ENCODE data around the gene HSPB7.
"Not testable (repeated sequence)": the region's sequence is repeated elsewhere in the genome, so short reads cannot be mapped to it uniquely, and the experiment has no call there.

Gene HSPB7

DNA sequence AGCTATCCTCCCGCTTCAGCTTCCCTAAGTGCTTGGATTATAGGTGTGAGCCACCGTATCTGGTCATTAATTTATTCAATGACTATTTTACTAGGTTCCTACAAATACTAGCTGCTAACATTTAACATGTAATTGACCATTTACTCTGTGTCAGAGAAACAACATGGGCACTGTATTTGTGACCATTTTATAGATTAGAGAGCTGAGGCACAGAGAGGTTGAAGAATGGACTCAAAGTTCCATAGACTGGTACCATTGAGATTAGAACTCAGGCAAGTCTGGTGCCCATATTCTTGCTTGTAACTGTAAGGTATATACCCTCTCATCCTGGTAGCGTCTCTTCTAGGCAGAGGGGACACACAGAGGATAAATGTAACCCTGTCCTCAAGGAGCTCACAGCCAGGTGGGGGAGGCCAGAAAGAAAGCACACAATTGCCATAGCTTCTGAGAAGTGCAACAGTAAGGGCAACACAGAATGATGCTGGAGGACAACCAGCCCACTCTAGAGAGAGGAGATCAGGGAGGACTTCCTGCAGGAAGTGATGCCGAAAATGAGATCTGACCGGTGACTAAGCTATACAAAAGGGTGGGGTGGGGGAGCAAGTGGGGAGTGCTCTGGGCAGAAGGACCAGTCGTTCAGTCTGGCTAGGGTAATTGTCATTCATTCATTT lies 10.0 kb downstream of the HSPB7 start:
- Histone ChIP-seq H3K27ac (ENCODE audit: low read depth, low read length) (no peak overlapping the region), H3K4me1 (ENCODE audit: control insufficient read depth, insufficient read depth, low read length) (peaks cover 5% of the 10 kb centered on the region), H3K27me3 (ENCODE audit: control insufficient read depth, insufficient read depth, low read length) (no peaks in the 10 kb centered on the region), H3K4me3 (ENCODE audit: low read length) (no peak overlapping the region), H3K9ac (ENCODE audit: low read length) (no peak overlapping the region), H3K36me3 (ENCODE audit: control insufficient read depth, insufficient read depth, low read length) (no peaks in the 10 kb centered on the region)

DNA sequence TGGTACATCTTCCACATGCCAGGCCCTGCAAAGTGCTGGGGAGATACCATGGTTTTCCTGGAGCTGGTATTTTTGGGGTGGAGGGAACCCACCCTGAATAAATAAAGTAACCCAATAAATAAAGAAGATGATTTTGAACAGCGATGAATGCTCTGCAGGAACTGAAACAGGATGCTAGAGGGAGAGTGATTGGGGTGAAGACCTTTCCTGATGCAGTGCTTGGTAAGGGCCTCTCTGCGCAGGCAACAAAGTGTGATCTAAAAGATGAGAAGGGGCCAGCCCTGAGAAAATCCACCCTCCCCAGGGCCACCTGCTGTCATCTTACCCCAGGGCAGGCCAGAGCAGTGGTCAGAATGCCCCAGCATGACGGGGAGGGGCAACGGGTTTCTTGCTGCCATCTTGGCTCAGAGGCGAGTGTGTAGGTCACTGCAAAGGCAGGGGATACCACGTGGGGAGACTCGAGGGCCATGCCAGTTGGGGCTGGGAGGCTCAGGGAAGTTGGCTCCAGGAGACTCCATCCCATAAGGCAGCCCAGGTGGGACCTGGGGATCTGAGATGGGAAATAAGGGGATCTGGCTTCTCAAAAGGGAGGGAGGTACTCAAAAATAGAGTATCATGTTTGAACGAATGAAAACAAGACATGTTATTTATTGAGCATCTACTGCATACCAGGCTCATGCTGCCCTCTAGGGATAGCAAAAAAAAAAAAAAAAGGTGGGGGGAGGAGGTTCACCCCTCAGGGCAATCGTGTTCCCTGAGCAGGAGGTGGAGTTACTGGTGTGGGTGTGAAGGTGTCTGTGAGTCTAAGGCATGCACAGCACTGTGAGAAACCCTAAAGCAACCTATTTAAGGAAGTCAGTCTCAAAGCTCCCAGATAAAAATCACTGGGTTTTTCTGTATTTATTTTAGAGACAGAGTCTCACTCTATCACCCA lies 11.0 kb downstream of the HSPB7 start:
- Histone ChIP-seq H3K27ac (ENCODE audit: low read depth, low read length) (no peak overlapping the region), H3K36me3 (ENCODE audit: control insufficient read depth, insufficient read depth, low read length) (no peaks in the 10 kb centered on the region), H3K4me3 (ENCODE audit: low read length) (no peak overlapping the region), H3K9ac (ENCODE audit: low read length) (no peak overlapping the region), H3K27me3 (ENCODE audit: control insufficient read depth, insufficient read depth, low read length) (no peaks in the 10 kb centered on the region), H3K4me1 (ENCODE audit: control insufficient read depth, insufficient read depth, low read length) (peaks cover 2% of the 10 kb centered on the region)

DNA sequence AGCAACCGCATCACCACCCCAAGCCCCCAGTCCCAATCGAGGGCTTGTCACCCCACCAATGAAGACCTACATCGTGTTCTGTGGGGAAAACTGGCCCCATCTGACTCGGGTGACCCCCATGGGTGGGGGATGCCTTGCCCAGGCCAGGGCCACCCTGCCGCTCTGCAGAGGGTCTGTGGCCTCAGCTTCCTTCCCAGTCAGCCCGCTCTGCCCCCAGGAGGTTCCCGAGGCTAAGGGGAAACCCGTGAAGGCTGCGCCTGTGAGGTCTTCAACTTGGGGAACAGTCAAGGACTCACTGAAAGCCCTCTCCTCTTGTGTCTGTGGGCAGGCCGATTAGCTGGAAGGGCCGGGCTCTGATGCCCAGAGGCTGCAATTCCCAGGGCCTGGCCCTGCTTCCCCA lies 11.8 kb downstream of the HSPB7 start:
- H3K4me3 ChIP-seq (ENCODE audit: low read length) = no peak overlapping the region

DNA sequence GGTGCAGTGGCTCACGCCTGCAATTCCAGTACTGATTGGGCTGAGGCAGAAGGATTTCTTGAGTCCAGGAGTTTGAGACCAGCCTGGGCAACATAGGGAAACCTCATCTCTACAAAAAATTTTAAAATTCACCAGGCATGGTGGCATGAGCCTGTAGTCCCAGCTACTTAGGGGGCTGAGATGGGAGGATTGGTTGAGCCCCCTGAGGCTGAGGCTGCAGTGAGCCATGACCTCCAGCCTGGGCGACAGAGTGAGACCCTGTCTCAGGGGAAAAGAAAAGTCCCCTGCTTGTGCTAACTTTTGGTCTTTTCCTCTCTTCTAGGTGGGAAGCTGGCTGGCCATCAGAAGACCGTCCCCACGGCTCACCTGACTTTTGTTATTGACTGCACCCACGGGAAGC lies 12.2 kb downstream of the HSPB7 start:
- Histone ChIP-seq H3K9ac (ENCODE audit: low read length) (no peak overlapping the region), H3K4me3 (ENCODE audit: low read length) (no peak overlapping the region), H3K4me1 (ENCODE audit: control insufficient read depth, insufficient read depth, low read length) (peaks cover 2% of the 10 kb centered on the region), H3K27me3 (ENCODE audit: control insufficient read depth, insufficient read depth, low read length) (no peaks in the 10 kb centered on the region), H3K36me3 (ENCODE audit: control insufficient read depth, insufficient read depth, low read length) (no peaks in the 10 kb centered on the region), H3K27ac (ENCODE audit: low read depth, low read length) (no peak overlapping the region)

More for the DNA sequence above, 11.8 kb downstream of the HSPB7 start:
- no peaks in the 10 kb centered on the region for H3K27me3 ChIP-seq (ENCODE audit: control insufficient read depth, insufficient read depth, low read length)
- H3K9ac ChIP-seq (ENCODE audit: low read length) = no peak overlapping the region
- no peaks in the 10 kb centered on the region for H3K36me3 ChIP-seq (ENCODE audit: control insufficient read depth, insufficient read depth, low read length)
- H3K27ac ChIP-seq (ENCODE audit: low read depth, low read length) = no peak overlapping the region
- peaks cover 2% of the 10 kb centered on the region for H3K4me1 ChIP-seq (ENCODE audit: control insufficient read depth, insufficient read depth, low read length)

DNA sequence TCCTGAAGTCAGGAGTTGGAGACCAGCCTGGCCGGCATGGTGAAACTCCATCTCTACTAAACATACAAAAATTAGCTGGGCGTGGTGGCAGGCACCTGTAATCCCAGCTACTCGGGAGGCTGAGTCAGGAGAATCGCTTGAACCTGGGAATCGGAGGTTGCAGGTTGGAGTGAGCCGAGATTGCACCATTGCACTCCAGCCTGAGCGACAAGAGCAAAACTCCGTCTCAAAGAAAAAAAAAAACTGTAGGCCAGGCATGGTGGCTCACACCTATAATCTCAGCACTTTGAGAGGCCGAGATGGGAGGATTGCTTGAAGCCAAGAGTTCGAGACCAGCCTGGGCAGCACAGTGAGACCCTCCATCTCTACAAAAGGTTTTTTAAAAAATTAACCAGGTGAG lies 16.6 kb downstream of the HSPB7 start:
- not testable (repeated sequence) for H3K9ac ChIP-seq (ENCODE audit: low read length); H3K4me1 ChIP-seq (ENCODE audit: control insufficient read depth, insufficient read depth, low read length); H3K27me3 ChIP-seq (ENCODE audit: control insufficient read depth, insufficient read depth, low read length); H3K4me3 ChIP-seq (ENCODE audit: low read length); H3K36me3 ChIP-seq (ENCODE audit: control insufficient read depth, insufficient read depth, low read length); H3K27ac ChIP-seq (ENCODE audit: low read depth, low read length)

DNA sequence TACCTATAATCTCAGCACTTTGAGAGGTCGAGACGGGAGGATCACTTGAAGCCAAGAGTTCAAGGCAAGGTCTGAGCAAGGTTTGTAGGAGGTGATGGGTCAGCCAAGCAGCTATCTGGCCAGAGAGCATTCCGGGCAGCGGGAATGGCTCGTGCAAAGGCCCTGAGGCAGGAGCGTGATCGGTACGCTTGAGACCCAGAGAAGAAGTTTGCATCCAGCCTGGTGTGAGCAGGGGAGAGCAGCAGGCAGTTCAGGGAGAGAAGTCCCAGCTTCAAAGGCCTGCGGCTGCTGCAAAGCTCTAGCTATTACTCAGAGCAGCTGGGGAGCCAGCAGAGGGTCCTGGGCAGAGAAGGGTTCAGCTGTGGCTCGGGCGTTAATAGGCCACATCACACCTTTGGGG lies 18.9 kb downstream of the HSPB7 start:
- H3K9ac ChIP-seq (ENCODE audit: low read length) = no peak overlapping the region
- no peaks in the 10 kb centered on the region for H3K36me3 ChIP-seq (ENCODE audit: control insufficient read depth, insufficient read depth, low read length)
- no peaks in the 10 kb centered on the region for H3K27me3 ChIP-seq (ENCODE audit: control insufficient read depth, insufficient read depth, low read length)
- no peak overlapping the region for H3K4me3 ChIP-seq (ENCODE audit: low read length)
- no peaks in the 10 kb centered on the region for H3K4me1 ChIP-seq (ENCODE audit: control insufficient read depth, insufficient read depth, low read length)
- H3K27ac ChIP-seq (ENCODE audit: low read depth, low read length) = no peak overlapping the region

DNA sequence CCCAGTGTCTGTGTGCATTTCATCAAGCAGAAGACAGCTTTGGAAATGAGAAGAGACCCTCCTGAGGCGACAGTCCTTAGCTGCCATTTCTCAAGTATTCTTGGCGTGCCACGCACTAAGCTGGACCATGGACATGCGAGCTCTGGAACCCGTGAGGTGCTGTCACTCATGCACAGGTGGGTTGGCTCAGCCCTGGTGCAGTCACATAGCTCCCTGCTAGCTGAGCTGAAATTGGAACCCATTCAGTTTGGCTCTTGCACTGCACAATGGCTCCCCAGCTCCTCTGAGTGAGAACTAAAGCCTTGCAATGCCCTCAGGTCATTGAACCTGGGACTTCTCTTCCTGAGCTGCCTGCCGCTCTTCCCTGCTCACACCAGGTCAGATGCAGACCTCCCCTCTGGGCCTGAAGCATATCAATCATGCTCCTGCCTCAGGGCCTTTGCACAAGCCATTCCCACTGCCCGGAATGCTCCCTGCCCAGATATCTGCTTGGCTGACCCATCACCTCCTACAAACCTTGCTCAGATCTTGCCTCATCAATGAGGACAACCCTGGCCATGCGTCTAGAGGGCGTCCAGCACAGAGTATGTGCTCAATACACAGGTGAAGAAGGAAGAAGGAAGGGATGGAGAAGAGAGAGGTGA lies 20.1 kb downstream of the HSPB7 start:
- no peak overlapping the region for H3K9ac ChIP-seq (ENCODE audit: low read length)
- H3K36me3 ChIP-seq (ENCODE audit: control insufficient read depth, insufficient read depth, low read length) = no peaks in the 10 kb centered on the region
- H3K4me3 ChIP-seq (ENCODE audit: low read length) = no peak overlapping the region
- H3K4me1 ChIP-seq (ENCODE audit: control insufficient read depth, insufficient read depth, low read length) = no peaks in the 10 kb centered on the region
- H3K27ac ChIP-seq (ENCODE audit: low read depth, low read length) = no peak overlapping the region
- no peaks in the 10 kb centered on the region for H3K27me3 ChIP-seq (ENCODE audit: control insufficient read depth, insufficient read depth, low read length)

DNA sequence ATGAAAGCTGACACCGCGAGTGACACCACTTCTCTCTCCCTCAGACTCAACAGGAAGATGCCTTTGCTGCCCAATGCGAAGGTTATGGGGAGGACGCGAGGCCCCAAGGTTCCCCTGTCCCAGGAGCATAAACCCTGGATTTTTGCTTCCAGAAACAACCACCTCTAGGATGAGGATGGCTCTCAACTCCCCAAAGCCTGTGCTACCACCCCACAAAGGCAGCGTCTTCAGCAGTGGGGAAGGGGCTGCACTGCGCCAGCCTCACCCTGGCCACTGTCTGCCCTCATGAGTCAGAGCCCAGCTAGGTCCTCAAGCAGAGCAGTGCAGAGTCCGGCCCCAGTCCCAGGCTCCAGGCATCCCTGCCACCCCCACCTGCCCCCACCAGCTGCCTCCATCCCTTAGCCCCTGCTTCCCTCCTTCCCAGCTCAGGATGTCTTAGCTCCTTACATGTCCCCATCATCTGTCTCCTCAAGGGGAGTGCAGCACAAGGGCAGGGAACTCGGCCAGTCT lies 20.7 kb downstream of the HSPB7 start:
- H3K36me3 ChIP-seq (ENCODE audit: control insufficient read depth, insufficient read depth, low read length) = no peaks in the 10 kb centered on the region
- H3K9ac ChIP-seq (ENCODE audit: low read length) = no peak overlapping the region
- H3K27me3 ChIP-seq (ENCODE audit: control insufficient read depth, insufficient read depth, low read length) = no peaks in the 10 kb centered on the region
- no peak overlapping the region for H3K4me3 ChIP-seq (ENCODE audit: low read length)
- no peak overlapping the region for H3K27ac ChIP-seq (ENCODE audit: low read depth, low read length)
- H3K4me1 ChIP-seq (ENCODE audit: control insufficient read depth, insufficient read depth, low read length) = no peaks in the 10 kb centered on the region

DNA sequence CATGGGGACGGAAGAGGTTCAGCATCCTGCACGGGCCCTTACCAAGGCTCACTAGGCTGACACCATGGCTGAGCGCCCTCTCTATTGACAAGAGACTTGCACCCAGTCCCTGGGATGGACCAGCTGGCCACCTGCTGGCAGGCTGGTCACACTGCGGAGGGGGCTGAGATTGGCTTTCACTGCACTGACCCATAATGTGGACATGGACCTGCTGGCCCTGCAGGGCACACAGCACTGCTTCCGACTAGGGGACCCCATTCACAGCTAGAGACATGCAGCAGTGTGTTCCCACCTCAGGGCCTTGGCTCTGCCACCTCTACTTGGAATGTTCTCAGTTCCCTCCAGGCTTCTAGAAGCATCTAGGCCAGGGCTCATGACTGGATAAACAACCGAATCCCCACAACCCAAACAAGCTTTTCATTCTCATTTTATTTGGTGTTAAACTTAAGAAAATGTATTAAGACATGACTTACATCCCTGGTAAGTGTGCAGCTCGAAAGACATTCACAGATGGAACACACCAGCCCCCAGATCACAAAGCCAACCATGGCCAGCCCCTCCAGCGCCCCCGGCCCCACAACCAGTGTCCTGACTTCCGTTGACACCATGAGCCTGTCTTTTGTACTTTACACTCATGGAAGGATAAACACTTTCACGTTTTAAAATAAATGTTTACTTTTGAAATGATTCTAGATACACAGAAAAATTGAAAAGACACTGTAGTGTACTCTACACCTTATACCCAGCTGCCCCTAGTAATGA lies 23.1 kb downstream of the HSPB7 start:
- Histone ChIP-seq H3K27ac (ENCODE audit: low read depth, low read length) (no peak overlapping the region), H3K4me3 (ENCODE audit: low read length) (no peak overlapping the region), H3K36me3 (ENCODE audit: control insufficient read depth, insufficient read depth, low read length) (no peaks in the 10 kb centered on the region), H3K27me3 (ENCODE audit: control insufficient read depth, insufficient read depth, low read length) (no peaks in the 10 kb centered on the region), H3K9ac (ENCODE audit: low read length) (no peak overlapping the region), H3K4me1 (ENCODE audit: control insufficient read depth, insufficient read depth, low read length) (no peaks in the 10 kb centered on the region)

DNA sequence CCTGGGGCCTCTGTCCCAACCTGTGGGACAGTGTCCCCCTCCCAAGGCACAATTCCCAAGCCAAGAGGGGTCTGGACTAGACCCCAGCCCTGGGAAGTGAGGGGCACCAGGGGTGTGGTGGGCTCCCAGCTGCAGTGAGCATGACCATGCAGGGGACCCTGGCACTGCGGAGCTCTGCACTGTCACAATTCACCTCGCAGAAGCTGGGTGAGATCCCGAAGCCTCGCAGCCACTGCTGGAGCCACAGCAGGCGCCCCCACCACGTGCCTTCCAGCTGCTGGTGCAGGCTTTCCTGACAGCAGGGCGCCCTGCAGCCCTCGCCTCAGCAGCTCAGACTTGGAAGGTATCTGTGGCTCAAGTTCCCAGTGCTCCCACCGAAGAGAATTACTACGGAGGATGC lies 23.8 kb downstream of the HSPB7 start:
- Histone ChIP-seq H3K36me3 (ENCODE audit: control insufficient read depth, insufficient read depth, low read length) (no peaks in the 10 kb centered on the region), H3K27ac (ENCODE audit: low read depth, low read length) (no peak overlapping the region), H3K9ac (ENCODE audit: low read length) (no peak overlapping the region), H3K4me1 (ENCODE audit: control insufficient read depth, insufficient read depth, low read length) (no peaks in the 10 kb centered on the region), H3K4me3 (ENCODE audit: low read length) (no peak overlapping the region), H3K27me3 (ENCODE audit: control insufficient read depth, insufficient read depth, low read length) (no peaks in the 10 kb centered on the region)

DNA sequence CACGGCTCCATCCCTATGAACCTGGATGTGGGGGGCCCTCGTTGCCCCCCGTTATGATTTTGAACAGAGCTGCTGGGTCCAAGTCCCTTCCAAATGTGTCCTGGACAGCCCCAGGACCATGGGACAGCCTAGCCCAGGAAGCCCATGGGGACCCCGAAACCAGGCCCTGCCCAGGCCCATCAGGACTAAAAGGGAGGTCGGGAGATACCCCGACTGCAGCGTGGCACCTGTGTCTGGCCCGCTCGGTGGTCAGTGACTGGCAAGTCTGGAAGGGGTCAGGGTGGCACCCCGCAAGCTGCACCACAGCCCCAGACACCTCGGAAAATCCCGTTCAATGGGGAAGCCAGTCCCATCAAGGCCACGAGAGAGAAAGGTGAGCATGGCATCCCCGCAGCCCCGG lies 24.2 kb downstream of the HSPB7 start:
- Histone ChIP-seq H3K27ac (ENCODE audit: low read depth, low read length) (no peak overlapping the region), H3K9ac (ENCODE audit: low read length) (no peak overlapping the region), H3K27me3 (ENCODE audit: control insufficient read depth, insufficient read depth, low read length) (no peaks in the 10 kb centered on the region), H3K4me3 (ENCODE audit: low read length) (no peak overlapping the region), H3K36me3 (ENCODE audit: control insufficient read depth, insufficient read depth, low read length) (no peaks in the 10 kb centered on the region), H3K4me1 (ENCODE audit: control insufficient read depth, insufficient read depth, low read length) (no peaks in the 10 kb centered on the region)
